Measurements from ENCODE around the gene ELMOD3.
"Not testable (repeated sequence)": the region's sequence is repeated elsewhere in the genome, so short reads cannot be mapped to it uniquely, and the experiment has no call there.

The ELMOD3 gene

GRCh38 chr2:85405201-85406059 is 50.9 kb downstream of the ELMOD3 start:
- DNase-seq = peak; percentile 95

- DNase-seq = peak; percentile 62
Measured at GRCh38 chr2:85409845-85410583, 55.4 kb downstream of the ELMOD3 start, which contains the start of gene CAPG. CAPG (minus strand) TSS chr2:85410366; CDS start chr2:85402145, 8,221 bp downstream.

- no peak for DNase-seq
Measured at GRCh38 chr2:85410584-85411404, 56.2 kb downstream of the ELMOD3 start.

- no peak for DNase-seq
Measured at GRCh38 chr2:85411405-85411748, 56.8 kb downstream of the ELMOD3 start.

GRCh38 chr2:85413592-85414420 is 59.2 kb downstream of the ELMOD3 start:
- DNase-seq = no peak

- not testable (repeated sequence) for DNase-seq
Measured at GRCh38 chr2:85414421-85414759, 59.8 kb downstream of the ELMOD3 start.

GRCh38 chr2:85414761-85415553 is 60.4 kb downstream of the ELMOD3 start:
- DNase-seq = no peak

- no peak for DNase-seq
Measured at GRCh38 chr2:85415980-85416650, 61.5 kb downstream of the ELMOD3 start.

GRCh38 chr2:85418132-85419008 is 63.8 kb downstream of the ELMOD3 start, which contains the start of gene SH2D6:
SH2D6 (plus strand) TSS chr2:85418714; CDS start chr2:85429466, 10,752 bp downstream.
- peak; percentile 76 for DNase-seq

GRCh38 chr2:85419009-85419675 is 64.6 kb downstream of the ELMOD3 start:
- no peak for DNase-seq

GRCh38 chr2:85420536-85421259 is 66.1 kb downstream of the ELMOD3 start:
- peak; percentile 79 for DNase-seq

GRCh38 chr2:85421260-85422071 is 66.9 kb downstream of the ELMOD3 start:
- DNase-seq = no peak

- no peak for DNase-seq
Measured at GRCh38 chr2:85422072-85422457, 67.5 kb downstream of the ELMOD3 start.

- DNase-seq = no peak
Measured at GRCh38 chr2:85423525-85423924, 69.0 kb downstream of the ELMOD3 start.

- no peak for DNase-seq
Measured at GRCh38 chr2:85425588-85425987, 71.0 kb downstream of the ELMOD3 start.

- no peak for DNase-seq
Measured at GRCh38 chr2:85427300-85427835, 72.8 kb downstream of the ELMOD3 start.

- DNase-seq = peak; percentile 33
Measured at GRCh38 chr2:85428343-85428881, 73.8 kb downstream of the ELMOD3 start.

Measured in GDM1 (cell line).